Peyer's patch (tissue), 4 donors: ENCODE measurements around the gene DDOST. TPM values are rescaled to one million over a fixed set of nuclear protein-coding genes. Genes with fewer than 3 reads are reported as not detected.

Experiments
- DNase-seq, 3 donors: peaks; one replicate each; pipeline ENCODE4 v3.0.0-alpha.2; 2017 to 2019
- H3K27ac ChIP-seq, 4 donors: fragments of 200-600 bp; sonication (generic); one replicate each; pipeline ENCODE4 v1.5.1; 2016 to 2019
- H3K27me3 ChIP-seq, 2 donors: fragments of 200-600 bp; sonication (generic); one replicate each; pipeline ENCODE4 v1.5.1; 2019
- H3K36me3 ChIP-seq, 3 donors: fragments of 200-600 bp; sonication (generic); one replicate each; pipeline ENCODE4 v1.5.1; 2016 to 2019
- H3K4me1 ChIP-seq, 4 donors: fragments of 200-600 bp; sonication (generic); one replicate each; pipeline ENCODE4 v1.5.1; 2016 to 2019
- H3K4me3 ChIP-seq, 4 donors: fragments of 200-600 bp; sonication (generic); 1 replicate in 3 of 4; 2 replicates in 1 of 4; pipeline ENCODE4 v1.5.1; 2016 to 2019; ENCODE audit warnings: mild to moderate bottlenecking in 1 of 4
- H3K9me3 ChIP-seq, 4 donors: fragments of 200-600 bp; sonication (generic); one replicate each; pipeline ENCODE4 v1.5.1; 2016 to 2019; ENCODE audit warnings: mild to moderate bottlenecking in 1 of 4
- POLR2A ChIP-seq, 2 donors: fragments of 450-650 bp; IDR thresholded peaks; one replicate each; pipeline ENCODE4 v1.5.1; 2017; ENCODE audit warnings: antibody characterized with exemption in 2 of 2, mild to moderate bottlenecking in 2 of 2, moderate library complexity in 2 of 2
- total RNA-seq, 4 donors: library from RNA; depleted of rRNA; stranded (reverse); fragments of >200 nt; gene quantifications; one replicate each; pipeline ENCODE4 v1.1.0, GENCODE V29; 2016
- TF ChIP-seq, protein P1 (sequence below), 6 experiments: fragments of 450-650 bp in 4 of 6; fragments of 200-600 bp in 2 of 6; sonication (generic) in 1 of 6; IDR thresholded peaks; one replicate each; pipeline ENCODE4 v1.5.1; 2017 to 2019; ENCODE audit warnings: antibody characterized with exemption in 6 of 6, mild to moderate bottlenecking in 3 of 6, moderate library complexity in 1 of 6

DDOST gene
- total RNA-seq, 4 donors from 2014 or later, result 44.6 to 145 (median 126) TPM

DNA sequence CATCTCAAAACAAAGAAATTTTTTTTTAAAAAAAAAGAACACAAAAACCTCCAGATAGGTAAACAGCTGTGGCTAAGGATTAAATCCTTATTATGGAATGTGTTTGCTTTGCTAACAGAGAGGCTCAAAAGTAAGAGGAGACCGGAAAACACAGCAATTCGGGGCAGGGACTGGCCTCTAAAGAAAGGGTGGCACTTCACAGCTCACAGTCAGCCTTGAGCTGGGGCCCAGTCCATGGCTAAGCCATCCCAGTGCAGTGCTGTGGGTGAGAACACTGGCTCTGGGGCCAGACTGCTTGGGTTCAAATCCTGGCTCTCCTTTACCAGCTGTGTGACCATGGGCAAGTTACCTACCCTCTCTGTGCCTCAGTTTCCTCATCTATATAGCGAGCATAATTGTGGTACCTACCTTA is 28.5 kb upstream of the DDOST start:
- H3K9me3 ChIP-seq, result no peaks in the 10 kb centered on the region
- H3K36me3 ChIP-seq, result no peaks in the 10 kb centered on the region
- no peaks in the 10 kb centered on the region for H3K4me1 ChIP-seq
- no peak overlapping the region for H3K27ac ChIP-seq
- no peaks in the 10 kb centered on the region for H3K27me3 ChIP-seq
- no peak for TF ChIP-seq POLR2A (IDR thresholded peaks at IDR 0.05)
- TF ChIP-seq, protein P1, sequence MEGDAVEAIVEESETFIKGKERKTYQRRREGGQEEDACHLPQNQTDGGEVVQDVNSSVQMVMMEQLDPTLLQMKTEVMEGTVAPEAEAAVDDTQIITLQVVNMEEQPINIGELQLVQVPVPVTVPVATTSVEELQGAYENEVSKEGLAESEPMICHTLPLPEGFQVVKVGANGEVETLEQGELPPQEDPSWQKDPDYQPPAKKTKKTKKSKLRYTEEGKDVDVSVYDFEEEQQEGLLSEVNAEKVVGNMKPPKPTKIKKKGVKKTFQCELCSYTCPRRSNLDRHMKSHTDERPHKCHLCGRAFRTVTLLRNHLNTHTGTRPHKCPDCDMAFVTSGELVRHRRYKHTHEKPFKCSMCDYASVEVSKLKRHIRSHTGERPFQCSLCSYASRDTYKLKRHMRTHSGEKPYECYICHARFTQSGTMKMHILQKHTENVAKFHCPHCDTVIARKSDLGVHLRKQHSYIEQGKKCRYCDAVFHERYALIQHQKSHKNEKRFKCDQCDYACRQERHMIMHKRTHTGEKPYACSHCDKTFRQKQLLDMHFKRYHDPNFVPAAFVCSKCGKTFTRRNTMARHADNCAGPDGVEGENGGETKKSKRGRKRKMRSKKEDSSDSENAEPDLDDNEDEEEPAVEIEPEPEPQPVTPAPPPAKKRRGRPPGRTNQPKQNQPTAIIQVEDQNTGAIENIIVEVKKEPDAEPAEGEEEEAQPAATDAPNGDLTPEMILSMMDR (IDR thresholded peaks at IDR 0.05), result no peak
- H3K4me3 ChIP-seq, result no peak overlapping the region
- DNase-seq, result peak in 1 of 3 donors; percentile 5

DNA sequence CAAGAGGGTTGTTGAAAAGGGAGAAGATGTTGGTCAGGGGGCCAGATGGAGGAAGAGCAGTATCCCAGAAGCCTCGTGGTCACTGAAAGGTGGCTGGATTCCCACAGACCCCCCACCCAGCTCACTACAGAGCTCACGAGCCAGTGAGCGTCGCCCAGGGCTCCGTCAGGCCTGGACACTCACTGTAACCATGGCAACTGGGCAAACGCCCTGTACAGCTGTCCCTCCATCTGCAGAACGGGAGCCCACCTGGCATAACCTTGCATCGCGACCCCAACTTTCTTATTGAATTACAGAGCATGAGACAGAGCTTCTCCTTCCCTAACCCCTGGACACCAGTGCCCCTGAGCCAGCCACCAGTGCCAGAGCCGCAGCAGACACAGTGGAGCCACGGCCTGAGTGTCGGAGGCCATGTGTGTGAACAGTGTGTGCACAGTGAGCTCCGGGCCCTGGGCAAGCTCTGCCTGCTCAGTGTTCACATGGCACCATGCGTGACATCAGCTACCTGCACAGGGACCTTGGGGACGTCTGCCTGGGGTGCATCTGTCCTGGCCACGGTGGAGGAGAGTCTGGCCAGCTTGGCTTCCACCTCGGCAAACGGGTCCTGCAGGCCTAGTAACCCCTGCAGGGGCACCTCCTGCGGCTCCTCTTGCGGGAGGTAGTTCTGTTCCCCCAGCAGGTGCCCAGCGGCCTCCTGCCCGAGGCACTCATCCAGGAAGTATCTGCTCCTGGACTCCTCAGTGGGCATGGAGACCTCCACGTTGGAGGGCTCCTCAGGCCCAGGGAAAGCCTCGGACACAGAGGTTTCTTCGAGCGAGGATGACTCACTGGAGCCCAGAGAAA is 25.9 kb upstream of the DDOST start:
- no peaks in the 10 kb centered on the region for H3K4me1 ChIP-seq
- no peak for DNase-seq
- no peak overlapping the region for H3K4me3 ChIP-seq
- H3K36me3 ChIP-seq, result no peaks in the 10 kb centered on the region
- TF ChIP-seq, protein P1 (IDR thresholded peaks at IDR 0.05), result no peak
- TF ChIP-seq POLR2A (IDR thresholded peaks at IDR 0.05), result no peak
- no peaks in the 10 kb centered on the region for H3K9me3 ChIP-seq
- no peak overlapping the region for H3K27ac ChIP-seq
- H3K27me3 ChIP-seq, result no peaks in the 10 kb centered on the region

DNA sequence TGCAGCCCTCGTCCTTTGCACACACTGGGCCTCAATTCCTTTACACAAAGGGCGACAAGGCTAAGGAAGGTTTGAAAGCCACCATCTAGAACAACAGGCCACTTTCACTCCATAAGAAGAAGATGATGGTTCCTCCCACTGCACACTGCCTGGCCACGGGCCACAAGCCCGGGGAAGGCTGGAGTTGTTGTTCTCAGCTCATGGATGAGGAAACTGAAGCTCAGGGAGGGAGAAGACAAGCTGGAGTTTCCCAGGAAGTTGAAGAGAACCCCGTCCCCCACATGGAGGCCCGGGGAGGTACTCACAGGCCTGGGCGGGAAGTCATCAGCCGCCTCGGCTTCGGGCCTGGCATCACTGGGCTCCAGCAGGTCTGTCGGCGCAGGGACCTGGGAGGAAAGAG is 24.6 kb upstream of the DDOST start:
- Histone ChIP-seq H3K27ac (peak overlapping the region in 3 of 4 donors; percentile 17 to 76 (median 50)), H3K27me3 (no peaks in the 10 kb centered on the region), H3K36me3 (no peaks in the 10 kb centered on the region), H3K9me3 (no peaks in the 10 kb centered on the region), H3K4me1 (no peaks in the 10 kb centered on the region), H3K4me3 (no peak overlapping the region)
- TF ChIP-seq, protein P1 (IDR thresholded peaks at IDR 0.05), result no peak
- no peak for TF ChIP-seq POLR2A (IDR thresholded peaks at IDR 0.05)
- no peak for DNase-seq

DNA sequence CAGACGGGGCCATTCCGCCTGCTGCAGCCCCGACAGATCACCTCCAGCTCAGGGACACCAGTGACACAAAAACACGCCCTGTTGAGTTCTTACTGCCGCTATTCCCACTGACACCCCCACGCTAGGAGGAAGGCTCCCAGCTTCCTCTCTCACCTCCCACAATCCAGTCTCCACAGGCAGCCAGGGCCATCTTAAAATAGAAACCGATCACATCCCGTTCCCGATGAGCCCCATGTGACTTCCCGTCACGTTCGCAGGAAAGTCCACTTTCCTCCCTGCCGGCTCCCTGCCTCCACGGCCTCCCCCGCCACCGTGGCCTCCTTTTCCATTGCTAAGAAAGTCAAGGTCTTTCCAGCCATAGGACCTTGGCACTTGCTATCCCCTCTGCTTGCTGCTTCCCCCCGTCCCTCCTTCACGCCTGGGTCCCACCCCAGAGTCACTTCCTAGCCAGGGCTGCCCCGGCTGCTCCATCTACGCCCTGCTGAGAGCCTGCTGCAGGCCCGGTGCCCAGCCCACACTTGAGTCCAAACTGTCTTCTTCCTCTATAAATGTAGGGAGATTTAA is 24.0 kb upstream of the DDOST start:
- H3K27ac ChIP-seq, result peak overlapping the region; percentile 17 to 76 (median 42)
- DNase-seq, result no peak
- no peaks in the 10 kb centered on the region for H3K4me1 ChIP-seq
- no peaks in the 10 kb centered on the region for H3K36me3 ChIP-seq
- no peaks in the 10 kb centered on the region for H3K27me3 ChIP-seq
- TF ChIP-seq, protein P1 (IDR thresholded peaks at IDR 0.05), result no peak
- no peak for TF ChIP-seq POLR2A (IDR thresholded peaks at IDR 0.05)
- H3K9me3 ChIP-seq, result no peaks in the 10 kb centered on the region
- peak overlapping the region in 1 of 4 donors; percentile 21 for H3K4me3 ChIP-seq

DNA sequence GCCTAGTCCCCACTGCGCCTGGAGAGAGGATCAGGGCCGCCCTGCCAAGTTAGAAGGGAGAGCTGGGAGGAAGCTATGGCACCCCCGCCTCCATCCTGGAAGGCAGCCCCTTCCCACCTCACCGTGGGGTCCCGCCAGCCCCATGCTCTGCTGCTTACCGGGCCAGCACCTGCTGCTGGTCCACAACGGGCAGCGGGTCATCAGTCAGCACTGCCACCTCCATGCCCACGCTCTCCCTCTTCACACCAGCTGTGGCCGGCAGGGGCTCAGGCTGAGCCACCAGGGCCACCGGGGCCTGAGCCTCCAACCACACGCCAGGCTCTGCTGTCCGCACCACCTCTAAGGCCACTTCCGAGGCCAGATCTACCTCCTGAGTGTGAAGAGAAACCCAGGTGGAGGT is 23.5 kb upstream of the DDOST start:
- no peaks in the 10 kb centered on the region for H3K4me1 ChIP-seq
- H3K27ac ChIP-seq, result peak overlapping the region in 3 of 4 donors; percentile 34 to 76 (median 50)
- no peaks in the 10 kb centered on the region for H3K36me3 ChIP-seq
- no peaks in the 10 kb centered on the region for H3K27me3 ChIP-seq
- peak in 1 of 3 donors; percentile 41 for DNase-seq
- H3K9me3 ChIP-seq, result no peaks in the 10 kb centered on the region
- peak overlapping the region in 1 of 4 donors; percentile 21 for H3K4me3 ChIP-seq
- TF ChIP-seq, protein P1 (IDR thresholded peaks at IDR 0.05), result no peak
- no peak for TF ChIP-seq POLR2A (IDR thresholded peaks at IDR 0.05)
